Fibroblast of skin of abdomen (primary cell): ENCODE measurements around the gene AURKB.
"Not testable (repeated sequence)": the region's sequence is repeated elsewhere in the genome, so short reads cannot be mapped to it uniquely, and the experiment has no call there.

ENCODE experiments used
- DNase-seq: peaks from one replicate; pipeline ENCODE4 v3.0.0-alpha.2; 2013

Gene AURKB

GRCh38 chr17:8187517-8188262 is 22.7 kb downstream of the AURKB start:
- DNase-seq: peak; percentile 100

- DNase-seq: peak; percentile 97
Measured at GRCh38 chr17:8186787-8187516, 23.4 kb downstream of the AURKB start.

- DNase-seq: no peak
Measured at GRCh38 chr17:8186446-8186786, 24.0 kb downstream of the AURKB start.

- DNase-seq: peak; percentile 70
Measured at GRCh38 chr17:8185582-8186445, 24.6 kb downstream of the AURKB start.

GRCh38 chr17:8176998-8177731 is 33.2 kb downstream of the AURKB start:
- no peak for DNase-seq

GRCh38 chr17:8176197-8176940 is 34.0 kb downstream of the AURKB start, which contains the start of gene TMEM107:
TMEM107 (minus strand) TSS chr17:8176380; CDS start chr17:8176286, 94 bp downstream.
- peak; percentile 82 for DNase-seq

GRCh38 chr17:8175795-8176196 is 34.6 kb downstream of the AURKB start:
- no peak for DNase-seq

- DNase-seq: no peak
Measured at GRCh38 chr17:8173871-8174322, 36.5 kb downstream of the AURKB start.

GRCh38 chr17:8173056-8173870 is 37.1 kb downstream of the AURKB start:
- peak; percentile 99 for DNase-seq

GRCh38 chr17:8170186-8170585 is 40.2 kb downstream of the AURKB start:
- not testable (repeated sequence) for DNase-seq

GRCh38 chr17:8167526-8167925 is 42.8 kb downstream of the AURKB start:
- DNase-seq: no peak

- no peak for DNase-seq
Measured at GRCh38 chr17:8166731-8167130, 43.6 kb downstream of the AURKB start.

GRCh38 chr17:8164815-8165131 is 45.6 kb downstream of the AURKB start:
- DNase-seq: no peak

- DNase-seq: peak; percentile 40
Measured at GRCh38 chr17:8163978-8164814, 46.2 kb downstream of the AURKB start.

GRCh38 chr17:8162997-8163977 is 47.1 kb downstream of the AURKB start:
- no peak for DNase-seq

- DNase-seq: peak; percentile 71
Measured at GRCh38 chr17:8162233-8162996, 48.0 kb downstream of the AURKB start, which contains the start of gene VAMP2. VAMP2 (minus strand) TSS chr17:8162948; CDS start chr17:8162879, 69 bp downstream.
